ENCODE measurements around the gene CLSTN2.

The CLSTN2 gene

GRCh38 chr3:140007081-140007480, 72.1 kb downstream of the CLSTN2 start:
- no peak for DNase-seq (ENCODE audit: low read depth)

GRCh38 chr3:140007911-140008869, 73.2 kb downstream of the CLSTN2 start:
- DNase-seq (ENCODE audit: low read depth): no peak

- no peak for DNase-seq (ENCODE audit: low read depth)
Observed at GRCh38 chr3:140010391-140010790, 75.4 kb downstream of the CLSTN2 start.

- DNase-seq (ENCODE audit: low read depth): no peak
Observed at GRCh38 chr3:140011086-140011485, 76.1 kb downstream of the CLSTN2 start.

- no peak for DNase-seq (ENCODE audit: low read depth)
Observed at GRCh38 chr3:140011611-140012277, 76.8 kb downstream of the CLSTN2 start.

GRCh38 chr3:140013220-140013619, 78.2 kb downstream of the CLSTN2 start:
- no peak for DNase-seq (ENCODE audit: low read depth)

- no peak for DNase-seq (ENCODE audit: low read depth)
Observed at GRCh38 chr3:140014831-140015495, 80.0 kb downstream of the CLSTN2 start.

- no peak for DNase-seq (ENCODE audit: low read depth)
Observed at GRCh38 chr3:140015741-140016140, 80.8 kb downstream of the CLSTN2 start.

GRCh38 chr3:140018556-140018955, 83.6 kb downstream of the CLSTN2 start:
- no peak for DNase-seq (ENCODE audit: low read depth)

- DNase-seq (ENCODE audit: low read depth): no peak
Observed at GRCh38 chr3:140019946-140020345, 85.0 kb downstream of the CLSTN2 start.

- no peak for DNase-seq (ENCODE audit: low read depth)
Observed at GRCh38 chr3:140020541-140020940, 85.6 kb downstream of the CLSTN2 start.

GRCh38 chr3:140021269-140021668, 86.3 kb downstream of the CLSTN2 start:
- no peak for DNase-seq (ENCODE audit: low read depth)

- no peak for DNase-seq (ENCODE audit: low read depth)
Observed at GRCh38 chr3:140022066-140022770, 87.2 kb downstream of the CLSTN2 start.

- DNase-seq (ENCODE audit: low read depth): no peak
Observed at GRCh38 chr3:140023616-140024530, 88.9 kb downstream of the CLSTN2 start.

- no peak for DNase-seq (ENCODE audit: low read depth)
Observed at GRCh38 chr3:140031170-140031569, 96.2 kb downstream of the CLSTN2 start.

GRCh38 chr3:140034058-140034457, 99.1 kb downstream of the CLSTN2 start:
- no peak for DNase-seq (ENCODE audit: low read depth)

- DNase-seq (ENCODE audit: low read depth): no peak
Observed at GRCh38 chr3:140035871-140036270, 100.9 kb downstream of the CLSTN2 start.

GRCh38 chr3:140050396-140050795, 115.4 kb downstream of the CLSTN2 start:
- DNase-seq (ENCODE audit: low read depth): no peak

GRCh38 chr3:140051019-140051957, 116.3 kb downstream of the CLSTN2 start:
- DNase-seq (ENCODE audit: low read depth): no peak
